GM21576 (cell line): ENCODE results near the gene DLK2.
"Not testable (repeated sequence)": the region's sequence is repeated elsewhere in the genome, so short reads cannot be mapped to it uniquely, and the experiment has no call there.

ENCODE experiments used
- ATAC-seq: cut with Tn5 transposase; IDR thresholded peaks from one replicate; pipeline ENCODE4 v1.9.1; 2021; ENCODE audit warnings: mild to moderate bottlenecking, moderate library complexity; ENCODE audit not compliant: unreplicated experiment

Gene DLK2

GRCh38 chr6:43455531-43456428 lies at the start of gene DLK2:
Gene DLK2, minus strand, starts transcription at chr6:43455548. Its CDS starts 723 bp downstream, at chr6:43454825.
- no peak for ATAC-seq

DNA sequence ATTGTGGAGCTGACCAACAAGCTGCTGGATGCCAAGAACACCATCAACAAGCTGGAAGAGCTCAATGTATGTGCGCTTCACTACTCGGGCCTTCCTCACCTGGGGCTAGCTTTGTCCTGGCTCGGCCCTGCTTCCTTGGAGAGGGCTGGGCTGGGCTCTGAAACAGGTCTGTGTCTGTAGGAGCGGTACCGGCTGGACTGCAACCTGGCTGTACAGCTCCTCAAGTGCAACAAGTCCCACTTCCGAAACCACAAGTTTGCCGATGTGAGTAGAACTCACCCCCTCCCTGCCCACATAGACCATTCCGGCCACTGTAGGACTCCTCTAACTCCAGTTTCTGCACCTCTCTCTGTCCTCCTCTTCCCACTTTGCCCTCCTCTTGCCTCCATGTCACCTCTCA lies 48.1 kb upstream of the DLK2 start:
- ATAC-seq: no peak

GRCh38 chr6:43502666-43503065 lies 47.3 kb upstream of the DLK2 start:
- no peak for ATAC-seq

DNA sequence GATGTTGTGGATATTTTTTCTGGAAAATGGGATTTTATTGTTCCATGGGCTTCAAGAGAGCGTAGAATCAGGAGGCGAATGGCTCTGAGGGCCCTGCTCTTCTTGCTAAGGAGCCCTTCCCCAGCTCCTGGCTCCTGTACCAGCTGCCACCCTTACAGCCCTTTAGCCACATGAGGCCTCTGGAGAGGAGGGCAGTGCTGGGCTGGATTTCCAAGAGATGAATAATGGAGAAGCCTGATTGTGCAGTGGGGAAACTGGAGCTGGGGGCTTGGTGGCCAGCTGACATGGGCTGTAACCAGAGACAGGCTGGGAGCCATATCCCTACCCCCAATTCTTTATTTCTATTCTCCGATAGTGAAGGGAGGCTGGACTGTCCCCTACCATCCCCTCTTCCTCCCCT lies 45.6 kb upstream of the DLK2 start:
- ATAC-seq: no peak

- no peak for ATAC-seq
These were observed 43.9 kb upstream of the DLK2 start for GRCh38 chr6:43499028-43499815.

- not testable (repeated sequence) for ATAC-seq
These were observed 42.9 kb upstream of the DLK2 start for GRCh38 chr6:43498291-43498690.

DNA sequence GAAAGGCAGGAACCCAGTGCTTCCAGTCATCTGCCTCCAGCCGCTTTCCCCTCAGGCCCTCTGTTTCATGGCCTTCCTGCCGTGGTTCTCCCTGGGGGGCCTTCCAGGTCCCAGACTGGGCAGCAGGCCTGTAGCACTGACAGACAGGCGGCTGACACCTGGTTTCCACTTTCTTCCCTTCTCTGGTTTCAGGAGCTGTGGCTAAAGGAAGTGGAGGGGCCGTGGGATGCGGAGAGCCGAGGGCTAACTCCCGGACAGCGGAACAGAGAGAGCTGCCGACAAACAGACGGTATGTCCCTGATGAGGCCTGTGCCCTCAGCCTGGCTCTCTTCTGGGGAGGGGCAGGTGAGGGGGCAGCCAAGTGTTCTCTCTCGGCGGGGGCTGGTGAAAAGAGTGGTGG lies 42.3 kb upstream of the DLK2 start:
- no peak for ATAC-seq

DNA sequence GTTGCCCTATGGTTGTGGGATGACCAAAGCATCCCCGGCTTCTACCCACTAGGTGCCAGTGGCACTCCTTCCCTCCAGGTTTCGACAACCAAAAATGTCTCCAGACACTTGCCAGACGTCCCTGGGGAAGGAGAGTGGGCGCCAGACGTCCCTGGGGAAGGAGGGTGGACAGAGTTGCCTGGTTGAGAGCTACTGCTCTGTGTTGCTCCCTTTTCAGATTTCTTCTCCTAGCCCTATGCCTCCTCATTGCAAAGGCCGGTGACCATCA lies 41.7 kb upstream of the DLK2 start:
- no peak for ATAC-seq

- ATAC-seq: no peak
These were observed 41.2 kb upstream of the DLK2 start for GRCh38 chr6:43496370-43497128.

GRCh38 chr6:43495409-43495941 lies 40.1 kb upstream of the DLK2 start:
- no peak for ATAC-seq

DNA sequence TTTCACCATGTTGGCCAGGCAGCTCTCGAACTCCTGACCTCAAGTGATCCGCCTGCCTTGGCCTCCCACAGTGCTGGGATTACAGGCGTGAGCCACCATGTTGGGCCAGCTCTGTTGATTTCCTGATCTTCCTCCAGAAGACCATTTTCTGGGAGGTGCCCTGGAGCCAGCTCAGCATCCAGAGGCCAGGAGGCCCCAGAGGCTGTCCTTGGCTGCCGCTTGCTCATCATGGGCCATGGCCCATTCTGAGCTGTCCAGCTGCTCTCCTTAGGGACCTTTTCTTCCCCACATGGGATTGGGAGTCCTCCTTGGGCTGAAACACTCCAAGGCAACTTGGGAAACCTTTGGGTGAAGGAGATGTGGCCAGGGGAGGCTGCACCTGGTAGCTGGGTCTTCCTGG lies 39.4 kb upstream of the DLK2 start:
- no peak for ATAC-seq

- ATAC-seq: no peak
These were observed 39.0 kb upstream of the DLK2 start for GRCh38 chr6:43494321-43494720.

GRCh38 chr6:43493833-43494232 lies 38.5 kb upstream of the DLK2 start:
- ATAC-seq: no peak

GRCh38 chr6:43493230-43493629 lies 37.9 kb upstream of the DLK2 start:
- no peak for ATAC-seq

DNA sequence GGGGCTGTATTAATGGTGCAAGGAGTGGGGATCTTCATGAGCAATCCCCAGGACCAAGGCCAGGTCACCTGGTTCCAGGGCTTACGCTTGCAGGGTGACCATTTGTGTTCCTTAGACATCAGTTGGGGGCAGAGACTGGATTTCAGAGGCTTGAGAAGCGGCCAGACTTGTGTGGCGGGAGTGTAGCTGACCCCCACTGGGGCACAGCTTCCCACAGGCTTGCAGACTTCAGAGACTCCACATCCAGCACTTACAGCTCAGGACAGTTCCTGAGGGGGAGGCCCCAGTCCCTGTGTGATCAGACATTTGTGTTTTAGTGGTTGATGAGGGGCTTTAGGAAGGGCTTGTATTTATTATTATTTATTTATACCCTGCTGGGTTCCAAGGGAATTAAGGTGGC lies 37.3 kb upstream of the DLK2 start:
- no peak for ATAC-seq

- ATAC-seq: no peak
These were observed 36.7 kb upstream of the DLK2 start for GRCh38 chr6:43491750-43492661.

DNA sequence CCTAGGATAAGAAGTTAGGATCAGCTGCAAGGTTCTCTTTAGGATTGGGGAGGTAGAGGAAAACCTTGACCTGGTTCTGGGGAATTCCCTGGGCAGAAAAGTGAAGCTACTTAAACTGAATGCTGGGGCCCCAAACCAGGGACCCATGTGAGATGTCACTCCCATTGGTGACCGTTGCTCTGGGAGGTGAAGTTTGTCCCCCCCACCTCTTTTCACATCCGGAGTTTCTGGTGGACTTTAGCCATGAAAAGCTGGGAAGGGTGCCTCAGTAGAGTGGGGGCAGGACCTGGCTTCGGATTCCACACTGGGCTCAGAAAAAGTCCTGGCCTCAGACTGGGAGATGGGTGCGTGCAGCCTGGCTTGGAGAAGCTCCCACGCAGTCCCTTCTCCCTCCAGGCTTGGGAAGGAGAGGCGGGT lies 35.2 kb upstream of the DLK2 start:
- no peak for ATAC-seq

DNA sequence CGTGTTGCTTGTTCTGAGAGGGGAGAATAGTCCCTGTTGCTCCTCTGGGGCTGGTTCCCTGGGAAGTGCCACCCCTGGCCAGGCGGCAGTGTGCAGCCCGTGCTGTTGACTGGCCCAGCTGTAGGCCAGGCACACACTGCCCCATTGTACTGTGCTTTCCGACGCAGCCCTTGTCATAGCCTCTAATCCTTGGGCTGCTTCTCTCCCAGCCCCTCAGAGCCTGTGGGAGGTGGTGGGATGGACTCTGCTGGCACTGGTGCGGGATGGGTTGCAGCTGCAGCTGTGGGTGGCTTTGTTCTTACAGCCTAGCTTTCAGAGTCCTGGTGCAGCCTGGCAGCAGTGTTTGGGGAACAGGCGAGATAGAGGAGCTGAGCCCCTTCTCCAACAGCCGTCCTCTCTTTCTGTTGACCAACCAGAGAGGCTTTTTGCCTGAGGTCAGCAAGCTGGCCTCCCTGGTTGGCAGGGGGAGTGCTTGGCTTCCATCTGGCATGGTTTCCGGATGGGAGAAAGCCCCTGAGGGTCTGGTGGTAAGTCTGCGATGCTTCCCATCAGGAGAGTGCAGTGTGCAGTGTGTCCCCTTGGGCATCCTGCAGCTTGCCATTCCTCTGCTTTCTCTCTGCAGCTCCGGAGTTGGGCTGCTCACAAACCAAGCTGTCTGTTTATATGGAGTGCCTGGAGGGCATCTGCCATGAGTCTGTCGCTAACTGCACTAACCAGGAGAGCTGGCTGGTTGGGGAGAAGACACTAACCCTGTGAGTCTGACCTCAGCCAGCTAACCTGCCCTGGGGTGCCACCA lies 34.1 kb upstream of the DLK2 start:
- no peak for ATAC-seq

DNA sequence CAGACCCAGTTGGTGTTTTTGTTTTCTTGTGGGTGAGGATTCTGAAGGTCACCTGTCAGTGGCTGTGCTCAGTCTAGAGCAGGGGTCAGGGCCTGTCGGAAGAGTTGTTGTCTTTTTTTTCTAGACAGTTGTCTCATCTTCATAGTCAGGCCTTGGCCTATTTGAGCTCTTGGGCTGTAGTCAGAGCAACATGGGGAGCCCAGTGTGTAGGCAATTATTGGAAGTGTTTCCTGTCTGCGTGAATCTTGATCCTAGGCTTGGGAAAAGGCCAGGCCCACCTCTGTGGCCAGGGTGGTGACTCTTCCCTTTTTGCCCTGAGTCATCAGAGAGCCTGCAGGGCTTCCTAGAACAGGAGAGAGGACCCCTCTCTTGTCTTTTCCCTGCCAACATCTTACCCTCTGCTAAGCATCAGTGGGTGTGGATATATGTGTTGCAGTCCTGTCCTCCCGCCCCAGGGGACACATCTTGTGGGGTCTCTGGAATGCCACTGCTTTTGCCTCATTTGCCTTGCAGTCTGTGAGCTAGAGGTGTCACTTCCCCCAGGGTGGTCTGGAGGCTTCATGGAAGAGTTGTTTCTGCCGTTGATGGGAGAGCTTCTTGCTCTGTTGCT lies 33.4 kb upstream of the DLK2 start:
- ATAC-seq: no peak
